Neutrophil (primary cell): ENCODE results near the gene RDH13.

Source experiments
- H3K27ac ChIP-seq: fragments of 200-600 bp; sonication (generic); 2 replicates; pipeline ENCODE4 v1.5.1; 2016; ENCODE audit warnings: mild to moderate bottlenecking, moderate library complexity
- H3K27me3 ChIP-seq: fragments of 200-600 bp; sonication (generic); 2 replicates; pipeline ENCODE4 v1.6.0; 2016; ENCODE audit warnings: mild to moderate bottlenecking
- H3K36me3 ChIP-seq: fragments of 200-600 bp; sonication (generic); 2 replicates; pipeline ENCODE4 v1.5.1; 2017
- H3K4me1 ChIP-seq, 2 experiments: fragments of 200-600 bp in 1 of 2; sonication (generic) in 1 of 2; 1 replicate in 1 of 2; 2 replicates in 1 of 2; pipeline versions ENCODE4 v1.5.1 to v1.6.1; 2013 to 2016; ENCODE audit warnings: low read depth in 1 of 2, low read length in 1 of 2, mild to moderate bottlenecking in 1 of 2, moderate library complexity in 1 of 2; ENCODE audit not compliant: control insufficient read depth in 1 of 2, insufficient read depth in 1 of 2
- H3K4me3 ChIP-seq, 2 experiments: fragments of 200-600 bp in 1 of 2; sonication (generic) in 1 of 2; 1 replicate in 1 of 2; 2 replicates in 1 of 2; pipeline ENCODE4 v1.5.1; 2013 to 2016; ENCODE audit warnings: low read depth in 1 of 2, low read length in 1 of 2, mild to moderate bottlenecking in 1 of 2, moderate library complexity in 1 of 2
- H3K9me3 ChIP-seq: fragments of 200-600 bp; sonication (generic); 2 replicates; pipeline ENCODE4 v1.5.1; 2016
- TF ChIP-seq, protein P1 (sequence below): fragments of 200-600 bp; sonication (generic); IDR thresholded peaks from 2 replicates; pipeline ENCODE4 v1.5.1; 2016; ENCODE audit warnings: antibody characterized with exemption

RDH13 gene

DNA sequence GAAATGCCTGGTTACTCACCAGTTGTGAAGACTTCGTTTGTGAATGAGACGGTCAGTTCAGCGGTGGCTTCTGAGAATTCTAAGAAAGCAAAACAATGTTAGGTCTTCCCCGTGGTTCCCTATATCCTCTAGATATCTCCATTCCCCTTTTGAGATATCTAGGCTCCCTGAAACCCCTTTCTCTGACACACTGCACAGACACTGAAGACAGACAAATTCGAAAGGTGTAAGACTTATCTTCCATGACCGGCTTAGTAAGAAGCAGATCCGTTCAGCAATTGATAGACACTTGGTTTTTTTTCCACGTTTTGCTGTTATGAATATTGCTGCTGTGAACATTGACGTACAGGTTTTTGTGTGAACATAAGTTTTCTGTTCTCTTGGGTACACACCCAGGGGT lies 44.3 kb downstream of the RDH13 start:
- TF ChIP-seq, protein P1, sequence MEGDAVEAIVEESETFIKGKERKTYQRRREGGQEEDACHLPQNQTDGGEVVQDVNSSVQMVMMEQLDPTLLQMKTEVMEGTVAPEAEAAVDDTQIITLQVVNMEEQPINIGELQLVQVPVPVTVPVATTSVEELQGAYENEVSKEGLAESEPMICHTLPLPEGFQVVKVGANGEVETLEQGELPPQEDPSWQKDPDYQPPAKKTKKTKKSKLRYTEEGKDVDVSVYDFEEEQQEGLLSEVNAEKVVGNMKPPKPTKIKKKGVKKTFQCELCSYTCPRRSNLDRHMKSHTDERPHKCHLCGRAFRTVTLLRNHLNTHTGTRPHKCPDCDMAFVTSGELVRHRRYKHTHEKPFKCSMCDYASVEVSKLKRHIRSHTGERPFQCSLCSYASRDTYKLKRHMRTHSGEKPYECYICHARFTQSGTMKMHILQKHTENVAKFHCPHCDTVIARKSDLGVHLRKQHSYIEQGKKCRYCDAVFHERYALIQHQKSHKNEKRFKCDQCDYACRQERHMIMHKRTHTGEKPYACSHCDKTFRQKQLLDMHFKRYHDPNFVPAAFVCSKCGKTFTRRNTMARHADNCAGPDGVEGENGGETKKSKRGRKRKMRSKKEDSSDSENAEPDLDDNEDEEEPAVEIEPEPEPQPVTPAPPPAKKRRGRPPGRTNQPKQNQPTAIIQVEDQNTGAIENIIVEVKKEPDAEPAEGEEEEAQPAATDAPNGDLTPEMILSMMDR, result no peak
- no peaks in the 10 kb centered on the region for H3K9me3 ChIP-seq
- no peak overlapping the region for H3K4me3 ChIP-seq
- H3K36me3 ChIP-seq, result no peaks in the 10 kb centered on the region
- H3K27me3 ChIP-seq, result no peaks in the 10 kb centered on the region
- H3K4me1 ChIP-seq, result no peaks in the 10 kb centered on the region
- H3K27ac ChIP-seq, result no peak overlapping the region

DNA sequence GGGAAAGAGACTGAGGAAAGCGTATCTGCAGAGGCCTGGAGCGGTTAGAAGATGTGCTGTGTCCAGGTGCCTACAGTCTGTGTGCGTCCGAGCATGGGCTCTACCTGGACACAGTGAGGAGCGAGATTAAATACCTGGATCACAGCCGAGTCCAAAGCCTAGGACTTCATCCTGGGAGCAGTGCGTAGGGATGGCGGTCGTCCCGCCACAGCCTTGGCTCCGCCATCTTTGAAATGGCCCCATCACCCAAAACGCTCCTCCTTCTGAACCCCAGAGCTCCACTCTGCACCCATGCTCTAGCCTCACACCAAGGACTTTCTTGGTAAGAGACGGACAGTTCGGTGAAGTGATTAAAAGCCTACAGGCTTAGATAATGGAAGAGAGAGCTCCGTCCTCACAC lies 44.7 kb downstream of the RDH13 start:
- H3K9me3 ChIP-seq, result no peaks in the 10 kb centered on the region

DNA sequence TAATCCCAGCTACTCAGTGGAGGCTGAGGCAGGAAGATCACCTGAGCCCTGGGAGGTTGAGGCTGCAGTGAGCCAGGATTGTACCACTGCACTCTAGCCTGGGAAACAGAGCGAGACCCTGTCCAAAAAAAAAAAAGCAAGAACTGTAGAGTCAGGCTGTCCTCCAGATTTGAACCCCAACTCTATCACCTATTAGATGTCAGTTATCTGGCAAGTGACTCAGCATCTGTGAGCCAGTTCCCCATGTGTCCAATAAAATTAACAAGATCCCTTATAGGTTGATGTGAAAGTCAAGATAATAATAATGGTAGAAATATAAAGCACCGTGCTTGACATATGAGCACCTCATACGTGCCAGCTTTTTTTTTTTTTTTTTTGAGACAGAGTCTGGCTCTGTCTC lies 46.9 kb downstream of the RDH13 start:
- H3K4me3 ChIP-seq, result no peak overlapping the region
- no peak overlapping the region for H3K27ac ChIP-seq
- TF ChIP-seq, protein P1, result no peak
- H3K4me1 ChIP-seq, result no peaks in the 10 kb centered on the region
- H3K36me3 ChIP-seq, result no peaks in the 10 kb centered on the region
- no peaks in the 10 kb centered on the region for H3K27me3 ChIP-seq
- no peaks in the 10 kb centered on the region for H3K9me3 ChIP-seq

More for the DNA sequence above, 44.7 kb downstream of the RDH13 start:
- TF ChIP-seq, protein P1, result no peak
- no peak overlapping the region for H3K4me3 ChIP-seq
- no peak overlapping the region for H3K27ac ChIP-seq
- H3K36me3 ChIP-seq, result no peaks in the 10 kb centered on the region
- H3K4me1 ChIP-seq, result no peaks in the 10 kb centered on the region
- H3K27me3 ChIP-seq, result no peaks in the 10 kb centered on the region

DNA sequence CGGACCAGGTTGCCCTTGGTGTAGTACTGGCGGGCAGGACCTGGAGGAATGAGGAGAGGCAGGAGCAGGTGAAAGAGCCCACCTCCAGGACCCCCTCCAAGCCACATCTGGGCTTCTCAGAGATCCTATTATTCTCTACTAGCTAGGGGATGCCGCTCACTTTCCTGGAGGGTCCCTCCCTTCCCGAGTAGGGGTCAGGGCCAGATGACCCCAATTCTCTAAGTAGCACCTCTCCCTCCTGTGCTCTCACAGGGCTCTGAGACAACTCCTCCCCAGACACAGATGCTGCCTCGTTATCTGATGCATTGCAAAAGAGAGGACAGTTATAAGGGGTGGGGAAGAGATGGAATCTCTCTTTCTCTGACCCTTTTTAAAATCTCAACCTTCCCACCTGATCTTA lies 47.8 kb downstream of the RDH13 start:
- Histone ChIP-seq H3K4me3 (no peak overlapping the region), H3K27ac (no peak overlapping the region)
- TF ChIP-seq, protein P1, result no peak

GRCh38 chr19:55014714-55015113 lies 48.2 kb downstream of the RDH13 start:
- no peak overlapping the region for H3K27ac ChIP-seq
- H3K4me3 ChIP-seq, result no peak overlapping the region
- H3K9me3 ChIP-seq, result no peaks in the 10 kb centered on the region
- no peaks in the 10 kb centered on the region for H3K36me3 ChIP-seq
- no peaks in the 10 kb centered on the region for H3K4me1 ChIP-seq
- TF ChIP-seq, protein P1, result no peak
- no peaks in the 10 kb centered on the region for H3K27me3 ChIP-seq

More for the DNA sequence above, 47.8 kb downstream of the RDH13 start:
- Histone ChIP-seq H3K4me1 (no peaks in the 10 kb centered on the region), H3K27me3 (no peaks in the 10 kb centered on the region), H3K9me3 (no peaks in the 10 kb centered on the region), H3K36me3 (no peaks in the 10 kb centered on the region)

GRCh38 chr19:55013596-55013995 lies 49.4 kb downstream of the RDH13 start:
- H3K4me3 ChIP-seq, result no peak overlapping the region
- H3K36me3 ChIP-seq, result no peaks in the 10 kb centered on the region
- no peaks in the 10 kb centered on the region for H3K4me1 ChIP-seq
- H3K27ac ChIP-seq, result no peak overlapping the region
- TF ChIP-seq, protein P1, result no peak
- H3K9me3 ChIP-seq, result no peaks in the 10 kb centered on the region
- no peaks in the 10 kb centered on the region for H3K27me3 ChIP-seq
